Ishikawa (cell line): Measurements from ENCODE around the gene RAB3IL1.

Experiments
- EP300 ChIP-seq: IDR thresholded peaks from 2 replicates; pipeline ENCODE4 v1.6.1; 2012; ENCODE audit warnings: borderline replicate concordance
- TAF1 ChIP-seq: IDR thresholded peaks from 2 replicates; pipeline ENCODE4 v1.6.1; 2012; ENCODE audit warnings: low read depth, mild to moderate bottlenecking
- TF ChIP-seq, protein P1 (sequence below): IDR thresholded peaks from 2 replicates; pipeline ENCODE4 v1.6.1; 2012; ENCODE audit warnings: low read depth, mild to moderate bottlenecking

DNA sequence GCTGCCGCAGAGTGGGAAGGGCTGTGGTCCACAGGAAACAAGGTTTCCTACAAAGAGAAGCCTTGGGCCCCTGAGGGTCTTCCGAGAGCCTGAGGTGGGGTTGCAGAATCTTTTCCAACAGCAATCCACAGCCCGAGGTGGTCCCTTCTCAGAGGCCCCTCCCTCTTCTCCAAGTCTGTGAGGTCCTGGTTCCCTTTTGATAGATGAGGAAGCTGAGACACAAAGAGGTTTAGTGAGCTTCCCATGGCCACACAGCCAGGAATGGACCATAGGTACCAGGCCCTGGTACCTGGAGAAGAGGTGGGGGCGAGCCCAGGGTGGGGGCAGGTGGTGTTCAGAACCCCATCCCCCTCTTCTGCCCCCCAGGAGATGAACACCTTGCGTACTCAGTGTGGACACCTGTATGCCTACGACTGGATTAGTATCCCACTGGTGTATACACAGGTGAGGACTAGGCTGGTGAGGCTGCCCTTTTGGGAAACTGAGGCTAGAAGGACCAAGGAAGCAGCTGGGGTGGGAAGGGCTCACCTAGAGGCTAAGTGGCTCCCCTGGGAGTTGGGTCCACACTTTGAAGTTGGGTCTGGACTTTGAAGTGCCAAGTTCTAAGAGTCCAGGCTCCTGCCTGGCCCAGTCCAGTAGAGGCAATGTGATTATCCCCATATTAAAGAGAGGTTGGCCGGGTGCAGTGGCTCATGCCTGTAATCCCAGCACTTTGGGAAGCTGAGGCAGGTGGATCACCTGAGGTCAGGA is 39.8 kb upstream of the RAB3IL1 start:
- TF ChIP-seq, protein P1, sequence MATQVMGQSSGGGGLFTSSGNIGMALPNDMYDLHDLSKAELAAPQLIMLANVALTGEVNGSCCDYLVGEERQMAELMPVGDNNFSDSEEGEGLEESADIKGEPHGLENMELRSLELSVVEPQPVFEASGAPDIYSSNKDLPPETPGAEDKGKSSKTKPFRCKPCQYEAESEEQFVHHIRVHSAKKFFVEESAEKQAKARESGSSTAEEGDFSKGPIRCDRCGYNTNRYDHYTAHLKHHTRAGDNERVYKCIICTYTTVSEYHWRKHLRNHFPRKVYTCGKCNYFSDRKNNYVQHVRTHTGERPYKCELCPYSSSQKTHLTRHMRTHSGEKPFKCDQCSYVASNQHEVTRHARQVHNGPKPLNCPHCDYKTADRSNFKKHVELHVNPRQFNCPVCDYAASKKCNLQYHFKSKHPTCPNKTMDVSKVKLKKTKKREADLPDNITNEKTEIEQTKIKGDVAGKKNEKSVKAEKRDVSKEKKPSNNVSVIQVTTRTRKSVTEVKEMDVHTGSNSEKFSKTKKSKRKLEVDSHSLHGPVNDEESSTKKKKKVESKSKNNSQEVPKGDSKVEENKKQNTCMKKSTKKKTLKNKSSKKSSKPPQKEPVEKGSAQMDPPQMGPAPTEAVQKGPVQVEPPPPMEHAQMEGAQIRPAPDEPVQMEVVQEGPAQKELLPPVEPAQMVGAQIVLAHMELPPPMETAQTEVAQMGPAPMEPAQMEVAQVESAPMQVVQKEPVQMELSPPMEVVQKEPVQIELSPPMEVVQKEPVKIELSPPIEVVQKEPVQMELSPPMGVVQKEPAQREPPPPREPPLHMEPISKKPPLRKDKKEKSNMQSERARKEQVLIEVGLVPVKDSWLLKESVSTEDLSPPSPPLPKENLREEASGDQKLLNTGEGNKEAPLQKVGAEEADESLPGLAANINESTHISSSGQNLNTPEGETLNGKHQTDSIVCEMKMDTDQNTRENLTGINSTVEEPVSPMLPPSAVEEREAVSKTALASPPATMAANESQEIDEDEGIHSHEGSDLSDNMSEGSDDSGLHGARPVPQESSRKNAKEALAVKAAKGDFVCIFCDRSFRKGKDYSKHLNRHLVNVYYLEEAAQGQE: no peak
- TF ChIP-seq TAF1: no peak
- no peak for TF ChIP-seq EP300
